H9 (cell line): ENCODE results near the gene GSC2. TPM values are rescaled to one million over a fixed set of nuclear protein-coding genes. Genes with fewer than 3 reads are reported as not detected.
A peak's percentile ranks its signal among the peaks of the same experiment; 100 is the strongest.

Source experiments
- DNase-seq: peaks from one replicate; pipeline ENCODE4 v3.0.0-alpha.2; 2017
- H2AFZ ChIP-seq: one replicate; pipeline ENCODE4 v1.6.1; 2013; ENCODE audit warnings: mild to moderate bottlenecking, low read length, control low read depth, moderate library complexity
- H2AK5ac ChIP-seq: 2 replicates; pipeline ENCODE4 v1.6.1; 2013; ENCODE audit warnings: low read length, control low read depth, mixed read lengths; ENCODE audit not compliant: insufficient read length
- H2BK120ac ChIP-seq: one replicate; pipeline ENCODE4 v1.6.1; 2013; ENCODE audit warnings: low read depth, mild to moderate bottlenecking, low read length, control low read depth, inconsistent platforms; ENCODE audit not compliant: poor library complexity, severe bottlenecking
- H2BK12ac ChIP-seq: 2 replicates; pipeline ENCODE4 v1.6.1; 2013; ENCODE audit warnings: low read length, control low read depth, mixed read lengths, low read depth; ENCODE audit not compliant: insufficient read length
- H2BK15ac ChIP-seq: 2 replicates; pipeline ENCODE4 v1.6.1; 2013; ENCODE audit warnings: low read depth, low read length, control low read depth
- H2BK20ac ChIP-seq: one replicate; pipeline ENCODE4 v1.6.1; 2013; ENCODE audit warnings: low read depth, mild to moderate bottlenecking, low read length, control low read depth, inconsistent platforms; ENCODE audit not compliant: poor library complexity, severe bottlenecking
- H2BK5ac ChIP-seq: 2 replicates; pipeline ENCODE4 v1.6.1; 2013; ENCODE audit warnings: low read length, control low read depth, mixed read lengths; ENCODE audit not compliant: insufficient read length
- H3K14ac ChIP-seq: 2 replicates; pipeline ENCODE4 v1.6.1; 2013; ENCODE audit warnings: low read length, control low read depth; ENCODE audit not compliant: insufficient read depth
- H3K18ac ChIP-seq: 2 replicates; pipeline ENCODE4 v1.6.1; 2013; ENCODE audit warnings: low read depth, mild to moderate bottlenecking, mixed read lengths, low read length, control low read depth; ENCODE audit not compliant: insufficient read length
- H3K23ac ChIP-seq: 2 replicates; pipeline ENCODE4 v1.6.1; 2013; ENCODE audit warnings: low read length, control low read depth, mixed read lengths, low read depth; ENCODE audit not compliant: insufficient read length
- H3K23me2 ChIP-seq: 2 replicates; pipeline ENCODE4 v1.6.1; 2013; ENCODE audit warnings: low read depth, mild to moderate bottlenecking, mixed read lengths, low read length, control low read depth; ENCODE audit not compliant: insufficient read length, poor library complexity, severe bottlenecking
- H3K27ac ChIP-seq: 2 replicates; pipeline ENCODE4 v1.5.1; 2013; ENCODE audit warnings: low read length, control low read depth, mixed read lengths, low read depth; ENCODE audit not compliant: insufficient read length
- H3K27me3 ChIP-seq: 2 replicates; pipeline ENCODE4 v1.6.1; 2013; ENCODE audit warnings: low read length, control low read depth, inconsistent platforms; ENCODE audit not compliant: insufficient read depth
- H3K4ac ChIP-seq: 2 replicates; pipeline ENCODE4 v1.6.1; 2013; ENCODE audit warnings: low read depth, mild to moderate bottlenecking, control low read depth, inconsistent platforms, low read length, moderate library complexity
- H3K4me1 ChIP-seq: 2 replicates; pipeline ENCODE4 v1.6.1; 2013; ENCODE audit warnings: low read length, control low read depth, inconsistent platforms; ENCODE audit not compliant: insufficient read depth
- H3K4me2 ChIP-seq: 2 replicates; pipeline ENCODE4 v1.6.1; 2013; ENCODE audit warnings: low read length, control low read depth, mixed read lengths; ENCODE audit not compliant: insufficient read length, insufficient read depth
- H3K56ac ChIP-seq: 2 replicates; pipeline ENCODE4 v1.6.1; 2013; ENCODE audit warnings: low read depth, mild to moderate bottlenecking, mixed read lengths, low read length, control low read depth; ENCODE audit not compliant: insufficient read length
- H3K79me1 ChIP-seq: 2 replicates; pipeline ENCODE4 v1.6.1; 2013; ENCODE audit warnings: low read depth, mild to moderate bottlenecking, moderate library complexity, low read length, control low read depth, inconsistent platforms; ENCODE audit not compliant: insufficient read depth, poor library complexity, severe bottlenecking
- H3K79me2 ChIP-seq: 2 replicates; pipeline ENCODE4 v1.6.1; 2013; ENCODE audit warnings: low read length, control low read depth, inconsistent platforms; ENCODE audit not compliant: insufficient read depth
- H3K9ac ChIP-seq: 2 replicates; pipeline ENCODE4 v1.6.1; 2013; ENCODE audit warnings: low read length, control low read depth, mixed read lengths; ENCODE audit not compliant: insufficient read length; ENCODE audit errors: extremely low read depth
- H3K9me3 ChIP-seq: one replicate; pipeline ENCODE4 v1.6.1; 2013; ENCODE audit warnings: low read depth, low read length, inconsistent platforms; ENCODE audit not compliant: control insufficient read depth
- H3T11ph ChIP-seq: one replicate; pipeline ENCODE4 v1.6.1; 2013; ENCODE audit warnings: mild to moderate bottlenecking, low read length, control low read depth, inconsistent platforms
- H4K20me1 ChIP-seq: one replicate; pipeline ENCODE4 v1.6.1; 2013; ENCODE audit not compliant: control insufficient read depth, insufficient read length, insufficient read depth
- H4K5ac ChIP-seq: 2 replicates; pipeline ENCODE4 v1.6.1; 2013; ENCODE audit warnings: low read depth, mild to moderate bottlenecking, mixed read lengths, low read length, control low read depth; ENCODE audit not compliant: insufficient read length
- H4K8ac ChIP-seq: replicated peaks from 2 replicates; pipeline ENCODE4 v1.6.1; 2013; ENCODE audit warnings: low read length, control low read depth, mixed read lengths, low read depth; ENCODE audit not compliant: insufficient read length
- H4K91ac ChIP-seq: 2 replicates; pipeline ENCODE4 v1.6.1; 2013; ENCODE audit warnings: low read depth, mild to moderate bottlenecking, moderate library complexity, mixed read lengths, low read length, control low read depth; ENCODE audit not compliant: insufficient read length
- H3K27ac Mint-ChIP-seq, 3 experiments: 2 replicates in 2 of 3; 3 replicates in 1 of 3; pipeline ENCODE4 v1.8.0; 2020 to 2021; ENCODE audit warnings: mixed read lengths in 3 of 3, mild to moderate bottlenecking in 1 of 3, moderate library complexity in 1 of 3
- H3K27me3 Mint-ChIP-seq: 2 replicates; pipeline ENCODE4 v1.8.0; 2021; ENCODE audit warnings: low read depth, mild to moderate bottlenecking, moderate library complexity, mixed read lengths
- H3K36me3 Mint-ChIP-seq, 3 experiments: 2 replicates in 2 of 3; 3 replicates in 1 of 3; pipeline ENCODE4 v1.8.0; 2020 to 2021; ENCODE audit warnings: low read depth in 3 of 3, mixed read lengths in 3 of 3; ENCODE audit not compliant: insufficient read depth in 1 of 3
- H3K4me1 Mint-ChIP-seq, 2 experiments: 2 replicates each; pipeline ENCODE4 v1.8.0; 2020; ENCODE audit warnings: mixed read lengths in 2 of 2
- H3K4me3 Mint-ChIP-seq, 2 experiments: 2 replicates in 1 of 2; 3 replicates in 1 of 2; pipeline ENCODE4 v1.8.0; 2020 to 2021; ENCODE audit warnings: mild to moderate bottlenecking in 2 of 2, mixed read lengths in 2 of 2, moderate library complexity in 1 of 2
- H3K9me3 Mint-ChIP-seq, 2 experiments: 2 replicates in 1 of 2; 3 replicates in 1 of 2; pipeline ENCODE4 v1.8.0; 2020; ENCODE audit warnings: mild to moderate bottlenecking in 2 of 2, mixed read lengths in 2 of 2, moderate library complexity in 1 of 2
- CTCF ChIP-seq: fragments of 200-600 bp; sonication (generic); conservative IDR thresholded peaks from 3 replicates; pipeline ENCODE4 v1.8.0; 2021; ENCODE audit warnings: antibody characterized with exemption, mild to moderate bottlenecking
- WGBS: extraction: QIAGEN DNeasy Blood & Tissue Kit; methylation state at CpG from one replicate; pipeline ENCODE4 v1.1.7; 2013; ENCODE audit warnings: missing lambda C conversion rate, low lambda C conversion rate, mixed read lengths; ENCODE audit not compliant: insufficient read length; ENCODE audit errors: extremely low coverage; 5-methylcytosine and 5-hydroxymethylcytosine counted together
- total RNA-seq: library from RNA; stranded (reverse); gene quantifications from 2 replicates; pipeline ENCODE4 v1.2.1, GENCODE V29; 2021

The GSC2 gene
- total RNA-seq, 1 experiment from 2014 or later, result 0.22 TPM

GRCh38 chr22:19195796-19196731, 46.0 kb upstream of the GSC2 start:
- Histone ChIP-seq H3K4me2 (no peak overlapping the region), H2AFZ (no peak overlapping the region), H2BK5ac (no peak overlapping the region), H4K8ac (no peak overlapping the region), H4K5ac (no peak overlapping the region), H4K20me1 (no peaks in the 10 kb centered on the region), H3K27ac (no peak overlapping the region), H3K79me1 (no peaks in the 10 kb centered on the region), H2BK20ac (no peak overlapping the region), H3K4me1 (no peaks in the 10 kb centered on the region), H3K9ac (no peak overlapping the region), H2BK15ac (no peak overlapping the region), H3K14ac (no peak overlapping the region), H2AK5ac (no peak overlapping the region), H3K27me3 (no peaks in the 10 kb centered on the region), H3K79me2 (no peaks in the 10 kb centered on the region), H2BK12ac (no peak overlapping the region), H3K56ac (no peak overlapping the region), H3K23me2 (no peaks in the 10 kb centered on the region), H3K23ac (no peak overlapping the region), H2BK120ac (no peak overlapping the region), H3K4ac (no peak overlapping the region), H3K18ac (no peak overlapping the region), H3T11ph (no peak overlapping the region), H3K9me3 (no peaks in the 10 kb centered on the region), H4K91ac (no peak overlapping the region)
- H3K4me1 Mint-ChIP-seq, result peaks cover 7% of the 10 kb centered on the region in 2 experiments
- peak overlapping the region in 1 of 3 experiments; percentile 68; a peak in 3 of 7 replicates for H3K27ac Mint-ChIP-seq
- DNase-seq, result no peak
- TF ChIP-seq CTCF, result no peak
- WGBS, result no CpG with 5 or more reads among the region's 23 CpGs
- no peaks in the 10 kb centered on the region for H3K27me3 Mint-ChIP-seq
- no peak overlapping the region for H3K4me3 Mint-ChIP-seq
- H3K9me3 Mint-ChIP-seq, result no peaks in the 10 kb centered on the region; a peak in 1 of 5 replicates
- peaks cover 27 to 57% (median 54%) of the 10 kb centered on the region in 3 experiments for H3K36me3 Mint-ChIP-seq
